Cardiac fibroblast (primary cell): ENCODE results near the gene SND1.

Experiments
- DNase-seq, 2 donors: peaks; one replicate each; pipeline versions ENCODE4 v3.0.0 to v3.0.0-alpha.2; 2010; ENCODE audit warnings: low read depth in 2 of 2
- H3K4me3 ChIP-seq, 2 donors: replicated peaks in 1 of 2; 1 replicate in 1 of 2; 2 replicates in 1 of 2; pipeline ENCODE4 v1.5.1; 2011; ENCODE audit warnings: low read depth in 2 of 2, low read length in 2 of 2, mild to moderate bottlenecking in 2 of 2, moderate library complexity in 1 of 2
- CTCF ChIP-seq: IDR thresholded peaks from one replicate; pipeline ENCODE4 v1.5.1; 2011; ENCODE audit warnings: low read depth, mild to moderate bottlenecking, low read length, inconsistent platforms

The SND1 gene

GRCh38 chr7:127932076-127932475, 280.1 kb downstream of the SND1 start:
- no peak for TF ChIP-seq CTCF
- no peak for DNase-seq
- no peak overlapping the region for H3K4me3 ChIP-seq

- TF ChIP-seq CTCF = no peak
- H3K4me3 ChIP-seq = no peak overlapping the region
- no peak for DNase-seq
Measured at GRCh38 chr7:127932496-127932895, 280.5 kb downstream of the SND1 start.

GRCh38 chr7:127933146-127933545, 281.2 kb downstream of the SND1 start:
- no peak overlapping the region for H3K4me3 ChIP-seq
- no peak for TF ChIP-seq CTCF
- peak; percentile 33 to 38 for DNase-seq

GRCh38 chr7:127934711-127935110, 282.7 kb downstream of the SND1 start:
- no peak for DNase-seq
- H3K4me3 ChIP-seq = no peak overlapping the region
- no peak for TF ChIP-seq CTCF

GRCh38 chr7:127935847-127936376, 283.9 kb downstream of the SND1 start:
- TF ChIP-seq CTCF = no peak
- no peak for DNase-seq
- H3K4me3 ChIP-seq = no peak overlapping the region

- no peak for DNase-seq
- H3K4me3 ChIP-seq = no peak overlapping the region
- TF ChIP-seq CTCF = no peak
Measured at GRCh38 chr7:127937066-127937680, 285.2 kb downstream of the SND1 start.

- peak; percentile 72 to 86 for DNase-seq
- H3K4me3 ChIP-seq = no peak overlapping the region
Measured at GRCh38 chr7:127938588-127938987, 286.6 kb downstream of the SND1 start.

More at GRCh38 chr7:127938588-127938987, 286.6 kb downstream of the SND1 start:
- TF ChIP-seq CTCF = no peak
